Gastroesophageal sphincter (tissue), 4 donors: ENCODE measurements around the gene SDK1. TPM values are rescaled to one million over a fixed set of nuclear protein-coding genes. Genes with fewer than 3 reads are reported as not detected.

Experiments
- ATAC-seq: fragments of 150-250 bp; one replicate; pipeline ENCODE4 v1.9.1; 2016; ENCODE audit warnings: mild to moderate bottlenecking, moderate library complexity
- H3K27ac ChIP-seq, 4 donors: fragments of 200-600 bp; sonication (generic) in 3 of 4; 1 replicate in 3 of 4; 2 replicates in 1 of 4; pipeline ENCODE4 v1.5.1; 2016 to 2019
- H3K27me3 ChIP-seq: fragments of 200-600 bp; sonication (generic); one replicate; pipeline ENCODE4 v1.5.1; 2019
- H3K36me3 ChIP-seq, 2 donors: fragments of 200-600 bp; sonication (generic); one replicate each; pipeline ENCODE4 v1.5.1; 2019; ENCODE audit warnings: control low read depth in 1 of 2
- H3K4me1 ChIP-seq, 3 donors: fragments of 200-600 bp; sonication (generic); 1 replicate in 2 of 3; 2 replicates in 1 of 3; pipeline ENCODE4 v1.5.1; 2016 to 2019; ENCODE audit warnings: control low read depth in 2 of 3
- H3K4me3 ChIP-seq, 2 donors: fragments of 200-600 bp; sonication (generic); one replicate each; pipeline ENCODE4 v1.5.1; 2019; ENCODE audit warnings: mild to moderate bottlenecking in 1 of 2, moderate library complexity in 1 of 2
- H3K9me3 ChIP-seq, 3 donors: fragments of 200-600 bp; sonication (generic); one replicate each; pipeline ENCODE4 v1.5.1; 2017 to 2019; ENCODE audit warnings: control low read depth in 2 of 3
- CTCF ChIP-seq, 4 experiments: fragments of 200-600 bp in 2 of 4; fragments of 450-650 bp in 2 of 4; sonication (generic) in 1 of 4; IDR thresholded peaks; one replicate each; pipeline ENCODE4 v1.5.1; 2017 to 2019; ENCODE audit warnings: antibody characterized with exemption in 4 of 4, mild to moderate bottlenecking in 2 of 4, moderate library complexity in 2 of 4
- EP300 ChIP-seq: sonication (generic); formaldehyde crosslinking; IDR thresholded peaks from one replicate; pipeline ENCODE4 v1.6.1; 2017; ENCODE audit warnings: antibody characterized with exemption, mild to moderate bottlenecking
- POLR2A ChIP-seq, 2 donors: fragments of 450-650 bp; IDR thresholded peaks; one replicate each; pipeline ENCODE4 v1.6.1; 2017; ENCODE audit warnings: antibody characterized with exemption in 2 of 2, mild to moderate bottlenecking in 2 of 2, moderate library complexity in 1 of 2
- POLR2AphosphoS5 ChIP-seq: sonication (generic); formaldehyde crosslinking; IDR thresholded peaks from one replicate; pipeline ENCODE4 v1.6.1; 2017; ENCODE audit warnings: antibody characterized with exemption
- WGBS, 2 donors: methylation state at CpG; one replicate each; pipeline ENCODE4 v1.1.5; 2018; ENCODE audit warnings: low coverage in 1 of 2; 5-methylcytosine and 5-hydroxymethylcytosine counted together
- total RNA-seq, 4 donors: library from RNA; depleted of rRNA; stranded (reverse); fragments of >200 nt; gene quantifications; one replicate each; pipeline ENCODE4 v1.1.0, GENCODE V29; 2016

The SDK1 gene
- total RNA-seq, 4 donors from 2014 or later: 6.1 to 13.6 (median 8.7) TPM

GRCh38 chr7:3908153-3908552, 607.1 kb downstream of the SDK1 start:
- TF ChIP-seq POLR2A (IDR thresholded peaks at IDR 0.05): no peak
- TF ChIP-seq EP300: no peak
- TF ChIP-seq POLR2AphosphoS5: no peak
- TF ChIP-seq CTCF (IDR thresholded peaks at IDR 0.05): no peak
- ATAC-seq: no peak
- H3K27me3 ChIP-seq: no peaks in the 10 kb centered on the region
- 85 to 89% methylated on average over 15 to 16 of the region's 19 CpGs for WGBS, 2 donors
- no peak overlapping the region for H3K27ac ChIP-seq
- H3K36me3 ChIP-seq: no peaks in the 10 kb centered on the region
- H3K4me3 ChIP-seq: no peak overlapping the region
- H3K4me1 ChIP-seq: no peaks in the 10 kb centered on the region
- H3K9me3 ChIP-seq: peaks cover 0 to 6% (median 0%) of the 10 kb centered on the region in 3 donors

DNA sequence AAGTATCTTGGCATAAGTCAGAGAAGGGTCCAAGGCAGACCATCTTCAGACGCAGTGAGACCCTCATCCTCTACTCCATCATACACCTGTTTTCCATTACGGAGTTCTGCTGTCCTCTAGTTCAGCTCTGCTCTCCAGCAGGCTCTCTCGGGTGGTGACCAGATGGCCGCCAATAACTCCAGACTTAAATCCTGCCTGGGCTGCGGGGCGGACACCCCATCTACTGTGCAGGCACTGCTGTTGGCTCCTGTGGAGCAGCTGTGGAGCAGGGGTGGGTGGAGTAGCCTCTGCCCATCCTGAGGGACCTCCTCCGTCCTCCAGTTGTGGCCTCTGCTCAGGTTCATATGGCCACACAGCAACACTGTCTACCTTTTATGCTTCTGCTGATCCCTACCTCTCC, 608.1 kb downstream of the SDK1 start:
- ATAC-seq: no peak
- 93 to 98% methylated on average over 3 to 7 of the region's 7 CpGs for WGBS, 2 donors
- no peak overlapping the region for H3K27ac ChIP-seq
- H3K4me1 ChIP-seq: no peaks in the 10 kb centered on the region
- H3K9me3 ChIP-seq: peaks cover 0 to 6% (median 0%) of the 10 kb centered on the region in 3 donors
- no peak overlapping the region for H3K4me3 ChIP-seq
- TF ChIP-seq EP300 (no peak), POLR2A (IDR thresholded peaks at IDR 0.05) (no peak), CTCF (IDR thresholded peaks at IDR 0.05) (no peak), POLR2AphosphoS5 (no peak)
- no peaks in the 10 kb centered on the region for H3K36me3 ChIP-seq
- H3K27me3 ChIP-seq: no peaks in the 10 kb centered on the region

DNA sequence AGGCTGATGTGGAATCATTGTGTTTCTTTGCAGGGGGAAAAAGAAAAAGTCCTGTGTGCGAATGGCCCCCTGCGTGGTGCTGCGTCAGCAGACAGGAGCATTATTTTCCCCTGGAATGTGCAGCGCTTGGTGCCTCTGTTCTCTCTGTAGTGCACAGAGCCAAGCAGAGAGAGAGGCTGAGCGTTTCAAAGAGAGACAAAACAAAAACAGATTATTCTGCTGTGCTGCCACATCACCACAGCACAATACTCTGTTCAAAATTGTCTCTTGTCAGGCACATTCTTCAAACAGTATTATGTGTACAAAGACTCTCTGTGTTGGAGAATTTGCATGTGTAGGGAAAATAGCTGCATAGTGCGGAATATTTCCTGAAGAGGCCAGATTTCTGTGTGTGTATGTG, 609.0 kb downstream of the SDK1 start:
- Histone ChIP-seq H3K27ac (no peak overlapping the region), H3K4me3 (no peak overlapping the region), H3K27me3 (no peaks in the 10 kb centered on the region), H3K9me3 (peaks cover 0 to 6% (median 0%) of the 10 kb centered on the region in 3 donors), H3K36me3 (no peaks in the 10 kb centered on the region), H3K4me1 (no peaks in the 10 kb centered on the region)
- TF ChIP-seq POLR2A (IDR thresholded peaks at IDR 0.05) (no peak), CTCF (IDR thresholded peaks at IDR 0.05) (no peak), EP300 (no peak), POLR2AphosphoS5 (no peak)
- no peak for ATAC-seq
- 76 to 89% methylated on average over 5 to 6 of the region's 6 CpGs for WGBS, 2 donors

DNA sequence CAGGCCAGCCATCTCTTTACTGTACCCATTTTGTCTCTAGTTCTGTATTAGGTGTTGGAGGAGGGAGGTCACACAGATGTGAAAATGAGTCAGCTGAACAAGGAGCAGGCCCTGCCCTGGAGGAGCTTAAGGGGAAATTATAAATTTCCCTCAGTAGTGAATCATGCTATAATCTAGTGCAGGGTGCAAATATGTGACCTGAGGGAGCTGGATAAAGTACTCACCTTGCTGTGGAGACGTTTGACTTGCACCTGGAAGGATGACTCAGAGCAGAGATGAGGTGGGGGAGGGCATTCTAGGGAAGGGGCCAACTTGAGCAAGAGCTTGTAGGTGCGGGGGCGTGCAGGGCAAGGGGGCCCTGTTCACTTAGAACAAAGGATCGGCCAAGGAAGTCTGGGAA, 610.6 kb downstream of the SDK1 start:
- no peak for TF ChIP-seq POLR2AphosphoS5
- no peak for TF ChIP-seq POLR2A (IDR thresholded peaks at IDR 0.05)
- no peak for TF ChIP-seq CTCF (IDR thresholded peaks at IDR 0.05)
- no peak for TF ChIP-seq EP300
- no peaks in the 10 kb centered on the region for H3K27me3 ChIP-seq
- H3K36me3 ChIP-seq: no peaks in the 10 kb centered on the region
- WGBS, 2 donors: 78 to 82% methylated on average over 4 of the region's 4 CpGs
- H3K4me1 ChIP-seq: no peaks in the 10 kb centered on the region
- ATAC-seq: no peak
- peaks cover 0 to 6% (median 0%) of the 10 kb centered on the region in 3 donors for H3K9me3 ChIP-seq
- H3K27ac ChIP-seq: no peak overlapping the region
- no peak overlapping the region for H3K4me3 ChIP-seq

DNA sequence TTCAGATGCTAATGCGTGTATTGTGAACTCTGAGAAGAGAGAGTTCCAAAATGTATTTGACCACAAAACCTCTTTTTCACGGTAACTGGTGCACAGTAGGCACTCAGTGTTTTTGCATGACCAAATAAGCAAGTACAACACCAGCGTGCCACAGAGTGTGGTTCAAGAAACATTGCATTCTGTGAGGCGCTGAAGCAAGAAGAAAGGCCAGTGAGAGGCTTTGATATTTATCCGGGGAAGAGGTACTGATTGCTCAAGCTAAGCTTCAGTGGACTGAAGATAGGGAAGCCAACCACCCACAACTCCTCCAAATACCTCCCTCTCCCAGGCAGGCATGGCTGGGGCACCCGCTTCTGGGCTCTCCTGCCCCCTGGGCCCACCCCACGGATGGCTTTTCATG, 611.2 kb downstream of the SDK1 start:
- H3K36me3 ChIP-seq: no peaks in the 10 kb centered on the region
- 81 to 86% methylated on average over 4 to 5 of the region's 7 CpGs for WGBS, 2 donors
- no peaks in the 10 kb centered on the region for H3K4me1 ChIP-seq
- TF ChIP-seq CTCF (IDR thresholded peaks at IDR 0.05) (no peak), POLR2AphosphoS5 (no peak), EP300 (no peak), POLR2A (IDR thresholded peaks at IDR 0.05) (no peak)
- H3K9me3 ChIP-seq: peaks cover 0 to 6% (median 0%) of the 10 kb centered on the region in 3 donors
- no peak for ATAC-seq
- H3K27ac ChIP-seq: no peak overlapping the region
- no peaks in the 10 kb centered on the region for H3K27me3 ChIP-seq
- no peak overlapping the region for H3K4me3 ChIP-seq
